ENCODE data around the gene HAUS5. TPM values are rescaled to one million over a fixed set of nuclear protein-coding genes. Genes with fewer than 3 reads are reported as not detected.

The HAUS5 gene
- 10 to 100 TPM in 1 of 2 donors, 1 to 10 TPM in 1; 5.0 to 17.0 TPM for total RNA-seq

- peak; percentile 95 for DNase-seq
- Histone ChIP-seq H3K27ac (peak within 1 kb of the TSS; percentile 40), H3K4me1 (peaks cover 4% of the 10 kb centered on the region), H3K9ac (ENCODE audit: low read depth in 2 of 2, low read length in 2 of 2) (peak within 1 kb of the TSS; percentile 82 to 92), H3K36me3 (no peaks in the 10 kb centered on the region), H3K27me3 (no peaks in the 10 kb centered on the region), H3K9me3 (no peaks in the 10 kb centered on the region), H3K4me3 (peak within 1 kb of the TSS; percentile 72)
- intact Hi-C loops (cut with DNase I): no loop called here
- TF ChIP-seq, protein P1, sequence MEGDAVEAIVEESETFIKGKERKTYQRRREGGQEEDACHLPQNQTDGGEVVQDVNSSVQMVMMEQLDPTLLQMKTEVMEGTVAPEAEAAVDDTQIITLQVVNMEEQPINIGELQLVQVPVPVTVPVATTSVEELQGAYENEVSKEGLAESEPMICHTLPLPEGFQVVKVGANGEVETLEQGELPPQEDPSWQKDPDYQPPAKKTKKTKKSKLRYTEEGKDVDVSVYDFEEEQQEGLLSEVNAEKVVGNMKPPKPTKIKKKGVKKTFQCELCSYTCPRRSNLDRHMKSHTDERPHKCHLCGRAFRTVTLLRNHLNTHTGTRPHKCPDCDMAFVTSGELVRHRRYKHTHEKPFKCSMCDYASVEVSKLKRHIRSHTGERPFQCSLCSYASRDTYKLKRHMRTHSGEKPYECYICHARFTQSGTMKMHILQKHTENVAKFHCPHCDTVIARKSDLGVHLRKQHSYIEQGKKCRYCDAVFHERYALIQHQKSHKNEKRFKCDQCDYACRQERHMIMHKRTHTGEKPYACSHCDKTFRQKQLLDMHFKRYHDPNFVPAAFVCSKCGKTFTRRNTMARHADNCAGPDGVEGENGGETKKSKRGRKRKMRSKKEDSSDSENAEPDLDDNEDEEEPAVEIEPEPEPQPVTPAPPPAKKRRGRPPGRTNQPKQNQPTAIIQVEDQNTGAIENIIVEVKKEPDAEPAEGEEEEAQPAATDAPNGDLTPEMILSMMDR (IDR thresholded peaks at IDR 0.05): no peak
Measured at GRCh38 chr19:35612559-35613321, at the start of gene HAUS5. Gene HAUS5, plus strand, starts transcription at chr19:35612735. Its CDS starts 60 bp downstream, at chr19:35612795.

DNA sequence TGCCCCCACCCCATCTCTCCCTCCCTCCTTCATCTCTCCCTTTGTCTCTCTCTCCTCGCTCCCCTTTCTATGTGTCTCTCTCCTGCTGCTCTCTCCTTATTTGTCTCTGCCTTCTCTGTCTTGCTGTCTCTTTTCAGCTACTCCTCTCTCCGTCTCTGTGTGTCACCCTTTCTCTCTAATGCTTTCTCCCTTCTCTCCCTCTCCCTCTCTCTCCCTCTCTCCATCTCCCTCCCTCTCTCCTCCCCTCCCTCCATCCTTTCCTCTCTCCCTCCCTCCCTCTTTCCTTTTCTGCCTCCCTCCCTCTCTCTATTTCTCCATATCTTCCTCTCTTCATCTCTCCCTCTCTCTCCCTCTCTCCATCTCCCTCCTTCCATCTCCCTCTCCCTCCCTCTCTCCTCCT is 49.8 kb upstream of the HAUS5 start:
- Histone ChIP-seq H3K27me3 (peaks cover 13% of the 10 kb centered on the region), H3K9me3 (no peaks in the 10 kb centered on the region), H3K36me3 (no peaks in the 10 kb centered on the region), H3K27ac (no peak overlapping the region), H3K4me1 (peaks cover 3% of the 10 kb centered on the region), H3K4me3 (no peak overlapping the region), H3K9ac (ENCODE audit: low read depth in 2 of 2, low read length in 2 of 2) (no peak overlapping the region)
- intact Hi-C loops (cut with DNase I): no loop called here
- DNase-seq: no peak
- TF ChIP-seq, protein P1 (IDR thresholded peaks at IDR 0.05): no peak

GRCh38 chr19:35563207-35563829 is 49.2 kb upstream of the HAUS5 start, which contains the start of gene ATP4A:
Gene ATP4A, minus strand, starts transcription at chr19:35563658. Its CDS starts 29 bp downstream, at chr19:35563629.
- TF ChIP-seq, protein P1 (IDR thresholded peaks at IDR 0.05): no peak
- H3K36me3 ChIP-seq: no peaks in the 10 kb centered on the region
- H3K27ac ChIP-seq: no peak within 1 kb of the TSS
- intact Hi-C loops (cut with DNase I): no loop called here
- no peak within 1 kb of the TSS for H3K4me3 ChIP-seq
- H3K4me1 ChIP-seq: peaks cover under 1% of the 10 kb centered on the region
- H3K27me3 ChIP-seq: peaks cover 10% of the 10 kb centered on the region
- H3K9me3 ChIP-seq: no peaks in the 10 kb centered on the region
- DNase-seq: no peak
- no peak within 1 kb of the TSS for H3K9ac ChIP-seq (ENCODE audit: low read depth in 2 of 2, low read length in 2 of 2)

GRCh38 chr19:35565016-35565856 is 47.3 kb upstream of the HAUS5 start:
- intact Hi-C loops (cut with DNase I): no loop called here
- Histone ChIP-seq H3K36me3 (no peaks in the 10 kb centered on the region), H3K9ac (ENCODE audit: low read depth in 2 of 2, low read length in 2 of 2) (no peak overlapping the region), H3K4me1 (no peaks in the 10 kb centered on the region), H3K9me3 (no peaks in the 10 kb centered on the region), H3K27me3 (no peaks in the 10 kb centered on the region), H3K4me3 (no peak overlapping the region), H3K27ac (no peak overlapping the region)
- TF ChIP-seq, protein P1 (IDR thresholded peaks at IDR 0.05): no peak
- no peak for DNase-seq

- Histone ChIP-seq H3K36me3 (no peaks in the 10 kb centered on the region), H3K27me3 (no peaks in the 10 kb centered on the region), H3K27ac (no peak overlapping the region), H3K9ac (ENCODE audit: low read depth in 2 of 2, low read length in 2 of 2) (no peak overlapping the region), H3K9me3 (no peaks in the 10 kb centered on the region), H3K4me1 (no peaks in the 10 kb centered on the region), H3K4me3 (no peak overlapping the region)
- no peak for DNase-seq
- TF ChIP-seq, protein P1 (IDR thresholded peaks at IDR 0.05): no peak
- intact Hi-C loops (cut with DNase I): no loop called here
Measured at GRCh38 chr19:35566738-35567137, 45.8 kb upstream of the HAUS5 start.
